Memory B cell (primary cell): ENCODE results near the gene ALDH4A1.

ENCODE experiments used
- ATAC-seq: fragments of 150-1000 bp; cut with Tn5 transposase; 2 replicates; pipeline ENCODE4 v1.10.0; 2021; ENCODE audit warnings: low read depth, mild to moderate bottlenecking, moderate library complexity
- DNase-seq, 2 donors: peaks; one replicate each; pipeline ENCODE4 v3.0.0; 2022; ENCODE audit warnings: low spot score in 2 of 2
- H3K27ac Mint-ChIP-seq: one replicate; pipeline ENCODE4 v1.8.0; 2022; ENCODE audit warnings: mild to moderate bottlenecking, moderate library complexity, mixed read lengths
- H3K27me3 Mint-ChIP-seq: one replicate; pipeline ENCODE4 v1.8.0; 2022; ENCODE audit warnings: mixed read lengths
- H3K36me3 Mint-ChIP-seq: one replicate; pipeline ENCODE4 v1.8.0; 2022; ENCODE audit warnings: mild to moderate bottlenecking, mixed read lengths
- H3K4me1 Mint-ChIP-seq: one replicate; pipeline ENCODE4 v1.8.0; 2022; ENCODE audit warnings: mixed read lengths
- H3K4me3 Mint-ChIP-seq: one replicate; pipeline ENCODE4 v1.8.0; 2022; ENCODE audit warnings: mild to moderate bottlenecking, moderate library complexity, mixed read lengths
- H3K9me3 Mint-ChIP-seq: one replicate; pipeline ENCODE4 v1.8.0; 2022; ENCODE audit warnings: mixed read lengths

ALDH4A1 gene

GRCh38 chr1:18922319-18922726 is 20.0 kb upstream of the ALDH4A1 start:
- no peaks in the 10 kb centered on the region for H3K27me3 Mint-ChIP-seq
- H3K9me3 Mint-ChIP-seq = peaks cover 2% of the 10 kb centered on the region
- H3K27ac Mint-ChIP-seq = no peak overlapping the region
- ATAC-seq (no peak), DNase-seq (no peak)
- peaks cover 9% of the 10 kb centered on the region for H3K36me3 Mint-ChIP-seq
- H3K4me3 Mint-ChIP-seq = no peak overlapping the region
- peaks cover 16% of the 10 kb centered on the region for H3K4me1 Mint-ChIP-seq

GRCh38 chr1:18921516-18922251 is 19.3 kb upstream of the ALDH4A1 start:
- Mint-ChIP-seq H3K4me1 (peaks cover 11% of the 10 kb centered on the region), H3K27ac (no peak overlapping the region), H3K27me3 (no peaks in the 10 kb centered on the region), H3K9me3 (peaks cover 2% of the 10 kb centered on the region), H3K4me3 (no peak overlapping the region), H3K36me3 (peaks cover 11% of the 10 kb centered on the region)
- ATAC-seq (no peak), DNase-seq (no peak)

GRCh38 chr1:18920931-18921330 is 18.6 kb upstream of the ALDH4A1 start:
- Mint-ChIP-seq H3K9me3 (peaks cover 2% of the 10 kb centered on the region), H3K4me3 (no peak overlapping the region), H3K27me3 (no peaks in the 10 kb centered on the region), H3K36me3 (peaks cover 11% of the 10 kb centered on the region), H3K4me1 (peaks cover 10% of the 10 kb centered on the region), H3K27ac (no peak overlapping the region)
- no peak for DNase-seq
- ATAC-seq = no peak

GRCh38 chr1:18919956-18920355 is 17.6 kb upstream of the ALDH4A1 start:
- Mint-ChIP-seq H3K4me1 (peaks cover 3% of the 10 kb centered on the region), H3K27me3 (no peaks in the 10 kb centered on the region), H3K27ac (no peak overlapping the region), H3K9me3 (no peaks in the 10 kb centered on the region), H3K4me3 (no peak overlapping the region), H3K36me3 (peaks cover 9% of the 10 kb centered on the region)
- no peak for ATAC-seq
- no peak for DNase-seq

GRCh38 chr1:18919197-18919905 is 17.0 kb upstream of the ALDH4A1 start:
- Mint-ChIP-seq H3K36me3 (peaks cover 9% of the 10 kb centered on the region), H3K27ac (no peak overlapping the region)

GRCh38 chr1:18918417-18918816 is 16.1 kb upstream of the ALDH4A1 start:
- no peaks in the 10 kb centered on the region for H3K27me3 Mint-ChIP-seq
- DNase-seq (no peak), ATAC-seq (no peak)
- no peak overlapping the region for H3K27ac Mint-ChIP-seq
- H3K4me3 Mint-ChIP-seq = no peak overlapping the region
- H3K9me3 Mint-ChIP-seq = no peaks in the 10 kb centered on the region
- H3K4me1 Mint-ChIP-seq = peaks cover 2% of the 10 kb centered on the region
- peaks cover 12% of the 10 kb centered on the region for H3K36me3 Mint-ChIP-seq

More at GRCh38 chr1:18919197-18919905, 17.0 kb upstream of the ALDH4A1 start:
- DNase-seq (no peak), ATAC-seq (no peak)
- Mint-ChIP-seq H3K4me1 (no peaks in the 10 kb centered on the region), H3K27me3 (no peaks in the 10 kb centered on the region), H3K9me3 (no peaks in the 10 kb centered on the region), H3K4me3 (no peak overlapping the region)

- DNase-seq = no peak
- Mint-ChIP-seq H3K27me3 (no peaks in the 10 kb centered on the region), H3K27ac (peak overlapping the region; percentile 43), H3K4me3 (no peak overlapping the region), H3K9me3 (no peaks in the 10 kb centered on the region), H3K4me1 (peaks cover 2% of the 10 kb centered on the region), H3K36me3 (peaks cover 12% of the 10 kb centered on the region)
- ATAC-seq = no peak
These were observed 14.9 kb upstream of the ALDH4A1 start for GRCh38 chr1:18917071-18917799.

- Mint-ChIP-seq H3K4me1 (peaks cover 2% of the 10 kb centered on the region), H3K36me3 (peaks cover 22% of the 10 kb centered on the region), H3K4me3 (no peak overlapping the region), H3K27ac (no peak overlapping the region), H3K27me3 (no peaks in the 10 kb centered on the region), H3K9me3 (no peaks in the 10 kb centered on the region)
- ATAC-seq (no peak), DNase-seq (no peak)
These were observed 13.0 kb upstream of the ALDH4A1 start for GRCh38 chr1:18915341-18915740.

GRCh38 chr1:18913065-18913835 is 10.9 kb upstream of the ALDH4A1 start:
- H3K4me1 Mint-ChIP-seq = peaks cover 7% of the 10 kb centered on the region
- DNase-seq (peak; percentile 69 to 75), ATAC-seq (peak; percentile 82)
- no peak overlapping the region for H3K4me3 Mint-ChIP-seq
- H3K27me3 Mint-ChIP-seq = no peaks in the 10 kb centered on the region
- no peaks in the 10 kb centered on the region for H3K9me3 Mint-ChIP-seq
- H3K27ac Mint-ChIP-seq = peak overlapping the region; percentile 45
- H3K36me3 Mint-ChIP-seq = peaks cover 33% of the 10 kb centered on the region

GRCh38 chr1:18912550-18912949 is 10.2 kb upstream of the ALDH4A1 start:
- DNase-seq = no peak
- H3K36me3 Mint-ChIP-seq = peaks cover 28% of the 10 kb centered on the region
- H3K27me3 Mint-ChIP-seq = no peaks in the 10 kb centered on the region
- H3K4me1 Mint-ChIP-seq = peaks cover 7% of the 10 kb centered on the region
- H3K4me3 Mint-ChIP-seq = no peak overlapping the region
- ATAC-seq = no peak
- peak overlapping the region; percentile 45 for H3K27ac Mint-ChIP-seq
- H3K9me3 Mint-ChIP-seq = no peaks in the 10 kb centered on the region

- Mint-ChIP-seq H3K27ac (peak overlapping the region; percentile 80), H3K27me3 (no peaks in the 10 kb centered on the region), H3K4me1 (peaks cover 6% of the 10 kb centered on the region), H3K9me3 (no peaks in the 10 kb centered on the region), H3K4me3 (no peak overlapping the region), H3K36me3 (peaks cover 23% of the 10 kb centered on the region)
- ATAC-seq (no peak), DNase-seq (no peak)
These were observed 6.8 kb upstream of the ALDH4A1 start for GRCh38 chr1:18908911-18909771.

- DNase-seq = no peak
- Mint-ChIP-seq H3K4me1 (peaks cover 9% of the 10 kb centered on the region), H3K4me3 (peak overlapping the region; percentile 69), H3K27me3 (no peaks in the 10 kb centered on the region), H3K9me3 (no peaks in the 10 kb centered on the region), H3K36me3 (peaks cover 23% of the 10 kb centered on the region), H3K27ac (peak overlapping the region; percentile 80)
- ATAC-seq = peak; percentile 68
These were observed 5.8 kb upstream of the ALDH4A1 start for GRCh38 chr1:18907917-18908845.
